Loucy (cell line): Measurements from ENCODE around the gene MVB12A.

ENCODE experiments used
- EZH2phosphoT487 ChIP-seq: fragments of 200-600 bp; IDR thresholded peaks from 2 replicates; pipeline ENCODE4 v1.6.1; 2018; ENCODE audit warnings: antibody characterized with exemption, mild to moderate bottlenecking, moderate library complexity, borderline replicate concordance
- TF ChIP-seq, protein P1 (sequence below): fragments of 200-600 bp; sonication (generic); conservative IDR thresholded peaks from 2 replicates; pipeline ENCODE4 v1.5.1; 2014; ENCODE audit warnings: mild to moderate bottlenecking, antibody characterized with exemption, low read length

GRCh38 chr19:17398902-17399527, 20.8 kb upstream of the MVB12A start:
- TF ChIP-seq EZH2phosphoT487 = no peak
- TF ChIP-seq, protein P1, sequence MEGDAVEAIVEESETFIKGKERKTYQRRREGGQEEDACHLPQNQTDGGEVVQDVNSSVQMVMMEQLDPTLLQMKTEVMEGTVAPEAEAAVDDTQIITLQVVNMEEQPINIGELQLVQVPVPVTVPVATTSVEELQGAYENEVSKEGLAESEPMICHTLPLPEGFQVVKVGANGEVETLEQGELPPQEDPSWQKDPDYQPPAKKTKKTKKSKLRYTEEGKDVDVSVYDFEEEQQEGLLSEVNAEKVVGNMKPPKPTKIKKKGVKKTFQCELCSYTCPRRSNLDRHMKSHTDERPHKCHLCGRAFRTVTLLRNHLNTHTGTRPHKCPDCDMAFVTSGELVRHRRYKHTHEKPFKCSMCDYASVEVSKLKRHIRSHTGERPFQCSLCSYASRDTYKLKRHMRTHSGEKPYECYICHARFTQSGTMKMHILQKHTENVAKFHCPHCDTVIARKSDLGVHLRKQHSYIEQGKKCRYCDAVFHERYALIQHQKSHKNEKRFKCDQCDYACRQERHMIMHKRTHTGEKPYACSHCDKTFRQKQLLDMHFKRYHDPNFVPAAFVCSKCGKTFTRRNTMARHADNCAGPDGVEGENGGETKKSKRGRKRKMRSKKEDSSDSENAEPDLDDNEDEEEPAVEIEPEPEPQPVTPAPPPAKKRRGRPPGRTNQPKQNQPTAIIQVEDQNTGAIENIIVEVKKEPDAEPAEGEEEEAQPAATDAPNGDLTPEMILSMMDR = no peak
